ENCODE data around the gene LBX2. TPM values are rescaled to one million over a fixed set of nuclear protein-coding genes. Genes with fewer than 3 reads are reported as not detected.
A peak's percentile ranks its signal among the peaks of the same experiment; 100 is the strongest.

LBX2 gene
- total RNA-seq, 2 experiments from 2014 or later: 0.36 to 0.43 TPM

- peak overlapping the region; percentile 98 for H3K4me3 Mint-ChIP-seq
- H3K9me3 Mint-ChIP-seq: no peaks in the 10 kb centered on the region
- peaks cover 40% of the 10 kb centered on the region for H3K4me1 Mint-ChIP-seq (ENCODE audit: low read depth)
- H3K27ac Mint-ChIP-seq: peak overlapping the region; percentile 93
- H3K27me3 Mint-ChIP-seq: no peaks in the 10 kb centered on the region
- ChIA-PET POLR2A (interaction anchor here (0.8 to 2.1 kb wide), 5 partner anchors 11 to 31 kb away, joined by 3 to 15 read pairs (median 4); no protein-coding TSS in a partner anchor), CTCF (interaction anchor here (2.1 to 6.4 kb wide), 3 partner anchors 45 to 61 kb away, joined by 4 to 54 read pairs (median 9); partner anchors contain the start of genes CCDC142 and TTC31)
- TF ChIP-seq CTCF (IDR thresholded peaks at IDR 0.05): no peak
- H3K36me3 Mint-ChIP-seq (ENCODE audit: low read depth): peaks cover 64% of the 10 kb centered on the region
- intact Hi-C loops (cut with micrococcal nuclease): no loop called here
- DNase-seq (no peak), ATAC-seq (no peak)
These were observed 28.3 kb upstream of the LBX2 start for GRCh38 chr2:74527741-74528140.

- DNase-seq (no peak), ATAC-seq (no peak)
- CTCF ChIA-PET: interaction anchor here (0.9 to 2.1 kb wide), 3 partner anchors 23 to 52 kb away, joined by 3 to 4 read pairs (median 4); partner anchors contain the start of gene LBX2
- intact Hi-C loops (cut with micrococcal nuclease): no loop called here
- Mint-ChIP-seq H3K27ac (no peak overlapping the region), H3K9me3 (no peaks in the 10 kb centered on the region), H3K36me3 (ENCODE audit: low read depth) (peaks cover 54% of the 10 kb centered on the region), H3K4me1 (ENCODE audit: low read depth) (peaks cover 33% of the 10 kb centered on the region), H3K27me3 (no peaks in the 10 kb centered on the region), H3K4me3 (peak overlapping the region; percentile 14)
- POLR2A ChIA-PET: interaction anchor here (0.6 to 1.5 kb wide), 6 partner anchors 11 to 82 kb away, joined by 3 to 5 read pairs (median 3); no protein-coding TSS in a partner anchor
- no peak for TF ChIP-seq CTCF (IDR thresholded peaks at IDR 0.05)
These were observed 27.3 kb upstream of the LBX2 start for GRCh38 chr2:74526649-74527230.

- ChIA-PET CTCF (interaction anchor here (0.9 to 2.1 kb wide), 3 partner anchors 22 to 52 kb away, joined by 3 to 4 read pairs (median 4); partner anchors contain the start of gene LBX2), POLR2A (interaction anchor here (0.6 to 1.5 kb wide), 5 partner anchors 11 to 287 kb away, joined by 3 to 5 read pairs (median 3); no protein-coding TSS in a partner anchor)
- no peaks in the 10 kb centered on the region for H3K9me3 Mint-ChIP-seq
- H3K36me3 Mint-ChIP-seq (ENCODE audit: low read depth): peaks cover 46% of the 10 kb centered on the region
- no peak within 1 kb of the TSS for H3K27ac Mint-ChIP-seq
- peak; percentile 37 for DNase-seq
- H3K4me3 Mint-ChIP-seq: peak within 1 kb of the TSS; percentile 14
- H3K27me3 Mint-ChIP-seq: no peaks in the 10 kb centered on the region
- no peak for ATAC-seq
- no peak for TF ChIP-seq CTCF (IDR thresholded peaks at IDR 0.05)
- intact Hi-C loops (cut with micrococcal nuclease): no loop called here
- H3K4me1 Mint-ChIP-seq (ENCODE audit: low read depth): peaks cover 25% of the 10 kb centered on the region
These were observed 26.6 kb upstream of the LBX2 start, which contains the start of gene DQX1 for GRCh38 chr2:74525717-74526648. TSS of gene DQX1 (minus strand) at chr2:74526231. CDS start at chr2:74525729, 502 bp downstream.

GRCh38 chr2:74524955-74525716 lies 25.7 kb upstream of the LBX2 start:
- no peaks in the 10 kb centered on the region for H3K9me3 Mint-ChIP-seq
- peaks cover 21% of the 10 kb centered on the region for H3K4me1 Mint-ChIP-seq (ENCODE audit: low read depth)
- POLR2A ChIA-PET: no interaction called here
- H3K27ac Mint-ChIP-seq: no peak overlapping the region
- ATAC-seq: no peak
- H3K36me3 Mint-ChIP-seq (ENCODE audit: low read depth): peaks cover 40% of the 10 kb centered on the region
- DNase-seq: no peak
- intact Hi-C loops (cut with micrococcal nuclease): no loop called here
- no peak for TF ChIP-seq CTCF (IDR thresholded peaks at IDR 0.05)
- peaks cover 3% of the 10 kb centered on the region for H3K27me3 Mint-ChIP-seq
- CTCF ChIA-PET: no interaction called here
- no peak overlapping the region for H3K4me3 Mint-ChIP-seq
